Retina (tissue), 1 donor: ENCODE data around the gene ACAT1.
"Not testable (repeated sequence)": the region's sequence is repeated elsewhere in the genome, so short reads cannot be mapped to it uniquely, and the experiment has no call there.

Experiments used
- DNase-seq: peaks from one replicate; pipeline ENCODE4 v3.0.0-alpha.2; 2016

The ACAT1 gene

GRCh38 chr11:108121274-108122155 is at the start of gene ACAT1:
Gene ACAT1, plus strand, starts transcription at chr11:108121567. Its CDS starts 40 bp downstream, at chr11:108121607.
- peak; percentile 95 for DNase-seq

DNA sequence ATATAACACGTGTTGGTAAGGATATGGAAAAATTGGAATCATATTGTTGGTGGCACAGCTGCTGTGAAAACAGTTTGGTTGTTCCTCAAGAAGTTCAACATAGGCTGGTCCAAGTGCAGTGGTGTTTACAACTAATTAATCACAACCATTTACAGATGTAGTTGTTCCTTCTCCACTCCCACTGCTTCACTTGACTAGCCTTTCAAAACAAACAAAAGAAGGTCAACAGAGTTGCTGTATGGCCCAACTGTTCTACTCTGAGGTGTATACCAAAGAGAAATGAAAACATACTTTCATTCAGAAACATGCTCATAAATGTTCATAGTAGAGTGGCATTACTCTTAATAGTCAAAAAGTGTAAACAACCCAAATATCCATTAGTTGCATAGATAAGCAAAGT is 36.6 kb upstream of the ACAT1 start:
- DNase-seq, result no peak

DNA sequence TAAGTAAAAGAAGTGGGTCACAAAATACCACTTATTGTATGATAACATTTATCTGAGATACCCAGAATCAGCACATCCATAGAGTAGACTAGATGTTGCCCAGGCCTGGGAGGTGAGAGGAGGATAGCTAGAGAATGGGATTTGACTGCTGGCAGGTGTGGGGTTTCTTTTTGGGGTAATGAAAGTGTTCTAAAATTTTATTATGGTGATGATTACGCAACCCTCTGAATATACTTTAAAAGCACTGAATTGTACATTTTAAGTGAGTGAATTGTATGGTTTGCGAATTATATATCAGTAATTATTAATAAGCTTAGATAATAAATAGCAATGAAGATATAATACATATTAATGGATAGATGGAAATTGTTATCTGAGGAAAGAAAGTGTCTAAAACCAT is 35.7 kb upstream of the ACAT1 start:
- no peak for DNase-seq

DNA sequence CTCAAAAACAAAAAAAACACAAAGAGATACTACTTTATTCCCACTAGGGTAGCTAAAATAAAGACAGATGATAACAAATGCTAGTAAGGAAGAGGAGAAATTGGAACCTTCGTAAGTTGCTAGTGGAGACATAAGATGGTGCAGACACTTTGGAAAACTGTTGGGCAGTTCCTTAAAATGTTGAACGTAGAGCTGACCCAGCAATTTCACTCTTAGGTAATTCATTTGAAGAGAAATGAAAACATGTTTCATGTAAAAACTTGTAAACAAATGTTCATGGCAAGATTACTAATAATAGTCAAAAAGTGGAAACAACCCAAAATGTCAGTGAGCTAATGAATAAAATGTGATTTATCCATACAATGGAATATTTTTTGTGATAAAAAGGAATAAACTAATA is 29.2 kb upstream of the ACAT1 start:
- no peak for DNase-seq

GRCh38 chr11:108093128-108093904 is 28.1 kb upstream of the ACAT1 start:
- DNase-seq, result no peak

GRCh38 chr11:108097179-108097578 is 24.2 kb upstream of the ACAT1 start:
- DNase-seq, result no peak

GRCh38 chr11:108101090-108101775 is 20.1 kb upstream of the ACAT1 start:
- DNase-seq, result no peak

GRCh38 chr11:108111126-108111525 is 10.2 kb upstream of the ACAT1 start:
- no peak for DNase-seq

GRCh38 chr11:108112057-108112456 is 9.3 kb upstream of the ACAT1 start:
- DNase-seq, result no peak

DNA sequence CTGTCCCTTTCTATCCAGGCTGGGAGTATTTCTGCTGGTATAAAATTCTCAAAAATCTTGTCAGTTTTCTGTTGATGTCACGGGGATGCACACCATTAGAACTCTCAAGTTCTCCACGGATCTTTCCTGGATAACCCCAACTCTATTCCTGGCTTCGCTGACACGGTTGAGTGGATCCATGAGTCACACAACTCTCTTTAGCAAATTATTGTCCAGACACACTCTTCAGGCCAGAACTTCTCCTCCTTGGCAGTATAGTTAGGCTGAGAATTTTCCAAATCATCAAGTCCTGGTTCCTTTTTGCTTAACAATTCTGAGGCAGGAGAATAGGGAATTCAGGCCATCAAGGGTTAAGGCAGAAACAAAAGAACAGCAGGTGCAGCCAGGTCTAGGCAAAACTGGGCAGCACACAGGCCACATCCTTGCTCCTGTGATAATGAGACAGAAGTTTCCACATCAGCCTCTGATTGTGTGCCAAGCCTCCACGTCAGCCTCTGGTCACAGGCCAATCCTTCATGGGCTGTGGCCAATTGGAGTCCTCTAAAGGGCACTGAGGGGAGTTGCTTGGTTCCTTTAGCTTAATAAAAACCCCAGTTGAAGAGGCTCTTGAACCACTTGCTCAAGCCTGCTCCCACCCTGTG is 5.7 kb upstream of the ACAT1 start:
- no peak for DNase-seq

DNA sequence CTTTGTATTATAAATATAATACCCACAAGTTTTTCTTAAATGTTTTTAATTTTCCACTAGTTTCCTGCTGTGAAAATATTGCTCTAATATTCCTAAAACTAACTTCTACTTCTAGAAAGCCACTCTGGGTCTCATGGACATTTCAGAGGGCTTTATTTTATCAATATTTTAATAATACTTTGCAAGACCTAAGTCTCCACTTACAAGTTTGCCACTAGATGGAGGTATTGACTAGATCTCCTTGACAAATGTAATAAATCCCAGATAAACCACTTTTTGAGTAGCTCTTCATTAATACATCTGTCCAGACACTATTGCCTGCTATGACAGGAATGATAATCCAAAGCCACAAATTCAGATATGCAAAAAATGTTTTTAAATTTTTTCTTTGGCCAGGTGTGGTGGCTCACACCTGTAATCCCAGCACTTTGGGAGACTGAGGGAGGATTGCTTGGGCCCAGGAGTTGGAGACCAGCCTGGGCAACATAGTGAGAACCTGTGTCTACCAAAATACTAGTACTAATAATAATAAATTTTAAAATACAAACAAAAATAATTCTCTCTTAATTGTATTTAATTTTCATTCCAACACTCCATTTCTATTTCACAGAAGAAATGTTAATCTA is 3.5 kb upstream of the ACAT1 start:
- no peak for DNase-seq

- DNase-seq, result not testable (repeated sequence)
These were observed 462 bp upstream of the ACAT1 start for GRCh38 chr11:108120936-108121273.

DNA sequence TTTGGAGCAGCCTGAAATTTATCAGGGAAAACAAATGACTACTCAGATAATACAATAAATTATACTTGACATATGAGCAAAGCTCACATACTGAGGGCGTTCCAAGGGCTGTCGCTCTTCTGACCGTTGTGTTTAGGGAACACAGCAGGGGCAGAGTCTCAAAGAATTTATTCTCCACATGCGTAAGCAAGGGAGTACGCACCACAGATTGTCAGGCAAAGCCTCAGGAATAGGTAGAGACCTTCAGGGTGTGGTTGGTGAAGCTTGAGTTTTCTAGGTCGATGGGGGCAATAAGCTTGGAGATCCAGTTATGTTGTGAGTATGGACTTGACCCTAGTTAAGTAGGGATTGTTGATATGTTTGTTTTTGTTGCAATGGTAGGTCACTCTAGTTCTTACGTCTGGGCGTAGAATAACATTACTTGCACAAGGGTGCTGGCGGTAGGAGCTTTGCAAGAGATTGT is 830 bp downstream of the ACAT1 start:
- DNase-seq, result no peak

GRCh38 chr11:108125096-108125495 is 3.7 kb downstream of the ACAT1 start:
- DNase-seq, result no peak

GRCh38 chr11:108128772-108129171 is 7.4 kb downstream of the ACAT1 start:
- no peak for DNase-seq

DNA sequence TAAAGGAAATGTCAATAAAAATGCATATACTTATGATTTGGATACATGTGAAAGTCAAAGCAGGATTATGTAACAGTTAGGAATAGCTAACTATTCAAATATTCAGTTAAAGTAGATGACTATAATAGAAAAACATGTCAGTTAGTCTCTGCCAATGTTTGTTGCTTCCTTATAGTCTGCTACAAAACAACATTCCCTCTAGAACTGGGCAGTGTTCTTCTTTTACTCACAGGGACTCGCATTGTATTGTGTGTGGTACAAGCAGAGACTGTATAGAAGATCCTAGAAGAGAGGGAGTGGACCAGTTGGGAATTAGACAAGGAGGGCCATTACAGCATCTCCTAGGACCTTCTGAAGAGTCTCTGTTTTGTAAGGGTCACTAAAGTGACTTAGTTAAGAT is 10.6 kb downstream of the ACAT1 start:
- no peak for DNase-seq

GRCh38 chr11:108132993-108133538 is 11.7 kb downstream of the ACAT1 start:
- DNase-seq, result not testable (repeated sequence)

DNA sequence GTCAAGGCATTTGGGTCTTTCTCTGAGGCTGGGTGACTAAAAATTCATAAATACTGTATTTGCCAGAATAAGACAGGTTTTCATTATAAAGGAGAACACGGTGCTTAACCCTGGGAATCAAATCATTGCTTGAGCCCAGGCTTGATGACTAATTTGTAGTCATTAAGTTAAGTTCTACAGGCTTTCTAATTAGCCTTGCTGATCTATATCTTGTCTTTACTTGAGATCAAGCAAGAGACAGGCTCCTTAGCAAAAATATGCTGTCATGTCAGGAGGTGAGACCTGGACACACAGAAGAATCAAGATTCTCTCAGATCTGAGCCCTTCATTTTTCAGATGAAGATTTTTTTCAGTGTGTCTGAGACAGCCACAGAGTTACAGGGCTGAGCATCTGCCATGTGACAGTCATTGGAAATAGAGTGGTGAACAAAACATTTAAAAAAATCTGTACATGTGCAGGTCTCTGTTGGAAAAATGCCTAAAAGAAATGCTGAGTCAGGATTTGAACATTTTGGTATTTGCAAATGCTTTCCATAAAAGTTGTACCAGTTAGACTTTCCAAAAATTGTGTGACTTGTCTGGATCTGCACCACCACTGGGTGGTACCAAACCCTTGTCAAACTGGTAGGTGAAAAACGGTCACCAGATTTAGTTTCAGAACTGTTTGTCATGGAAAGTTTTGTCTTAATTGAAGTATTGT is 14.6 kb downstream of the ACAT1 start:
- no peak for DNase-seq

- no peak for DNase-seq
These were observed 15.8 kb downstream of the ACAT1 start for GRCh38 chr11:108137212-108137611.

DNA sequence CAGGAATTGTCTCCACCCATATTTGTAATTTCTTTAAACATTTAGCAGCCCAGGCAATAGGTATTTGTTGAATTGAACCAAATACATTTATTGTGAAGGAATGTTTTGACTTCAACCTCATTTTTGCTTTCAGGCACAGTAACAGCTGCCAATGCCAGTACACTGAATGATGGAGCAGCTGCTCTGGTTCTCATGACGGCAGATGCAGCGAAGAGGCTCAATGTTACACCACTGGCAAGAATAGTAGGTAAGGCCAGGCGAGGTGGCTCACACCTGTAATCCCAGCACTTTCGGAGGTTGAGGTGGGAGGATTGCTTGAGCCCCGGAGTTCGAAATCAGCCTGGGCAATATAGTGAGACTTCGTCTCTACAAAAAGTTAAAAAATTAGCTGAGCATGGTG is 20.9 kb downstream of the ACAT1 start:
- no peak for DNase-seq

GRCh38 chr11:108144615-108145014 is 23.2 kb downstream of the ACAT1 start:
- DNase-seq, result no peak

- DNase-seq, result no peak
These were observed 25.8 kb downstream of the ACAT1 start for GRCh38 chr11:108147150-108147549.
